ENCODE measurements around the gene CCDC34. TPM values are rescaled to one million over a fixed set of nuclear protein-coding genes. Genes with fewer than 3 reads are reported as not detected.
"Not testable (repeated sequence)": the region's sequence is repeated elsewhere in the genome, so short reads cannot be mapped to it uniquely, and the experiment has no call there.

The CCDC34 gene
- polyA plus RNA-seq, 10 donors = 11.0 to 29.5 (median 15.5) TPM

DNA sequence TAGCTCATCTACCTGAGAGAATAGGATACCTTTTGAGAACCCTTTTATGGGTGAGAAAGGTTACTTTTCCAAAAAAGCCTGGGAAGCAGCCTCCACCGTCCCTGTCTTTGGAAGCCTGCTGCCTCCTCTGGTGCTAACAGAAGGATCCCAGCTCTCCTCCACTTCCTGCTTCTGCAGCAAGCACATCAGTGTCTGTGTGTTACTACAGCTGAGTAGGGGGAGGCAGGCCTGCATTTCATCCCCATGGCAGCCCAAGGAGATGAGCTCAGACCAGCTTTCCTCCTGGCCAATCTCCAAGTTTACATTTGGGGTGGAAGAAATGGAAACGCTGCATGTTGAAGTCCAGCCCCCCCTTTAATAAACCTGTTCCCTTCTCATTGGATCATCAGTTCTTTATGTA lies 7.4 kb upstream of the CCDC34 start:
- peak in 1 of 3 donors; percentile 29 for DNase-seq

DNA sequence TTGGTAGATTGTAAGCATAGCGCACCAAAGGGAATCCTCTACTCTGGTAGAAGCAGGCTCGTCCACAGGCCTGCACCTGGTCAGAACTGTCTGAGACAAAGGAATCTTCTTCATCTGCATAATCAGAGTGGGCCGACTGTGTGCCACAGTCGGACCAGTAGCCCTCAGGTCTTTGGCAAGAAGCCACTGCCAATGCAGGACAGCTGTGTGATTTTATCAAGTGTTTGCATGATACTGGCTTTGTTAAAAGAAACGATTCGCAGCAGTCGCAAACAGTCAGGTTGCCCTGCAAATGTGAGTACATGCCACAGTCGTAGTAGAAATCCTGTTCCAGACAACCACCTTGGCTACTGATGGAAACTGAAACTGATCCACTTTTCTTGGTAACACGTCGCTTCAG lies 4.9 kb upstream of the CCDC34 start:
- DNase-seq = no peak

DNA sequence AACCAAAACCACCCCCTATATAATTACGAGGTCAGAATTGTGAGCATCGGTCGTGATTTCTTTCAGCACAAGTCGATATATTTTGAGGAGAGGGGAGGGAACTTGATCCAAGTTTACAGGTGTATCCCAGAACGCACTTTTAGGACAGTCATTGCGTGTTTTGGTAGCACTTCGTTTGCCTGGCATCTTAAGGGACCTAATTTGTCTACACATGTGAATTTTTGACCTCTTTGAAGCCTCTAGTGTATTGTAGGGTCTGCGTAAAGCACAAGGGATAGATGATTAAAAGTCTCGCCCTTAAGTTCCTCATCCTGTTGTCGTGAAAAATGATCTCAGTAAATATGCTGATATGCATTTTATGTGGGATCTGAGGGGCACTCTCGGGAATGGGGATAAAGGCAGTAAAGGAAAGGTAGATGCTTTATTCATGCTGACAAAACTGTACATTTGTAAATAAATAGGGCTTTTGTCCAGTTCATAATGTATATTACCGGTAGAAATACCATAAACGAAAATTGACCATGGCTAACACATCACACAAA lies 632 bp upstream of the CCDC34 start:
- no peak for DNase-seq

DNA sequence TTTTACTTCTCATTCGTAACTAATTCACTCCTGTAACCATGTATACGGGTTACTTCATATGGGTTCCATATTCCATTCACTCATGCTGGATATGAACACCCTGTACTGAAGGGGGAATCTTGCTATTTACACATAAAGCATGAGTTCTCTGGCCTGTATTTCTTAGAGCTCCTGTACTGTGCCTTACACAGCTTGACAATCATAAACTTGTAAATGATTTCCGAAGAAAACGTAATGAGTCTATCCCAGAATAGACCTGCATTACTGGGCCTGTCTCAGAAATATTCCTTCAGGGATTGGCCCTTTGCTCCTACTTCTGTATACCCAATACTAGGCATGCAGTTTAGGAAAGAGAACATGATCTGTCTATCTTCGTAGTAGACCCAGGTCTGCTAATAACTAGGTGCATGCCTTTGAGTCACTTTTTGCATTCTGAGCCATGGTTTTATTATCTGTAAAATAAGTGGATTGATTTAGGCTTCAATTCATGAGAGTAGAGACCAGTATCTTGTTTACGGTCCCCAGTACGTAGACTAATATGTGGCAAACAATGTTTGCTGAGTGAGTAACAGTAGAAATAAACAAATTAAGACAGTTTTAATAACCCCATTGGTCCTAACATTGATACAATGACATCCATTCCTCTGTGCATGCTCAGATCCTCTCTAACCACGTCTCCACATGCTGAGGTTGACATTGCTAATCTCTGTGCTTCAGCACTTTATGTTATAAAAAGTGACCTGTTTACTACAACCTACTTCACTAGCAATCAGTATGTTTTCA lies 1.2 kb downstream of the CCDC34 start:
- no peak for DNase-seq

DNA sequence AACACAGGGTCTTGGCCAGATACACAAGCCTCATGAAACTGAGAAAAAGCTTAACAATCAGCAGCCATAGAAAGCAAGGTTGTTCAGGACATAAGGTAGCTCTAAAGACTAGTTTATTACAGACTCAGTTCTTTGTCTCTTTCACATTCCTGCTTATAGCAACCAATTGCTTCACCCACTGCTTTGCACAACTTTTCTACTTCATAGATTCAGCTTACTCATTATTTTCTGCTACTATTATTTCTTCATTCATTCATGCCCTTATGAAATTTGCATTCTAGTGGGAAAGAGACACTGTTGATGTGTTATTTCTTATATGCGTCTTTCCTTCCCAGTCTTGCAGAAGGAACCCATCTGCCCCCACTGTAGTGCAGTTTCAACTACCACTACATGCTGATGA lies 4.7 kb downstream of the CCDC34 start:
- DNase-seq = no peak

DNA sequence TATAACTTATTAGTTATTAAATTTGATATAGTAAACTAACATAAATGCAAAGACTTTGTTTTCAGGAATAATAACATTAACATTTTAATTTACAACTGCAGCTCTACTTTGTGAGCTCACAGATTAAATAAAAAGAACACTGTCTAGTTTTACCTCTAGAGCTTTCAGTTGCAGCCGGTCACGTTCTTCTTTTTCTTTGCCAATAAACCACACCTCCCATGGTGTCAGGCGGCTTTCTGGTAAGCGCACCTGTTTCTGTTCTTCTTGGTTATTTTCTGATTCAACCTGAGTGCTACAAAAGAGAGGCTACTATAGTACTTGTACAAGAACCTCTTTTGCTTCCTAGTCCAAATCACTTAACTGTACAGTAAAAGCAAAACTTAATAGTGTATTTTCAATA lies 5.8 kb downstream of the CCDC34 start:
- DNase-seq = no peak

DNA sequence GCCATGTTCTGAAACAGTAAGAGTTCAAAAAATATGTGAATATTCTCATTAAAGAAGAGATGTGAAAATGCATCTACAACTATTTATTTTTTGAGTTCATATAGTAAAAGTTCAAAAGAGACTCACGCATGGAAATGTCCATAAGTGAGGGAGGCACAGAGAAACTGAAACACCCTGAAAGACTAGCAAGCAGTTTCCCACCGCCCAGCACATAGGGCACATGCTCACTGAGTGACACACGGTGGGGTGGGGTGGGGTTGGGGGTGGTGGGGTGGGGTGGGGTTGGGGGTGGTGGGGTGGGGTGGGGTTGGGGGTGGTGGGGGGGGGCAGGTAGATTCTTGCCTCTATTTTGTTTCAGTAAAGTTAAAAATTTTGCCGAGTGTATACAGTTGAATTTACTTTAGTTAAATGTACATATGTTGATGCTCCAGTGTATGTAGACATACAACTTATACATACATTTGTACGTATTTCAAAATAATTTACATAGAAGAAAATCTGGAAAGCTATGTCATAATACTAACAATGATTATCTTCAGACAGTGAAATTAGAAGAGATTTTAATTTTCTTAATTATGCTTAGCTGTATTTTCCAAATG lies 6.3 kb downstream of the CCDC34 start:
- DNase-seq = no peak

DNA sequence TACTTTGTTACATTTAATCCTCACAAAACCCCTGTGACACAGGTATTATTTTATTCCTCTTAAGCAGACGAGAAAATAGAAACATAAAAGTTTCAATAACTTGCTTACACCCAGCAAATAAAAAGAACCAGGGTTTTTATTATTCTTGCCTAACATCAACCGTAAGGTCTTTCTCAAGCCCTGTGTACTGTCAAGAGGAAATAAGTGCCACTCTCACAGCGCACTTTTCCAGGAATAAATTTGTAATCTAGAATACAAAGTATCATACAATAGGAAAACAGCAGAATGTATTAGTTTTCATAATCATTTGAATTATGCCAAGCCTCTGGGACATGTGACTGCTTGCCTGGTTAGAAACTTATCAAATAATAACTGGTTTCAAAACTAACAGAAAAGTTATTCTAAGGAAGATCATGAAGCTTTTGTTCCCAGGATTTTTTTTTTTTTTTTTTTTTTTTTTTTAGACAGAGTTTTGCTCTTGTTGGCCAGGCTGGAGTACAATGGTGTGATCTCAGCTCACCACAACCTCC lies 7.4 kb downstream of the CCDC34 start:
- no peak for DNase-seq

DNA sequence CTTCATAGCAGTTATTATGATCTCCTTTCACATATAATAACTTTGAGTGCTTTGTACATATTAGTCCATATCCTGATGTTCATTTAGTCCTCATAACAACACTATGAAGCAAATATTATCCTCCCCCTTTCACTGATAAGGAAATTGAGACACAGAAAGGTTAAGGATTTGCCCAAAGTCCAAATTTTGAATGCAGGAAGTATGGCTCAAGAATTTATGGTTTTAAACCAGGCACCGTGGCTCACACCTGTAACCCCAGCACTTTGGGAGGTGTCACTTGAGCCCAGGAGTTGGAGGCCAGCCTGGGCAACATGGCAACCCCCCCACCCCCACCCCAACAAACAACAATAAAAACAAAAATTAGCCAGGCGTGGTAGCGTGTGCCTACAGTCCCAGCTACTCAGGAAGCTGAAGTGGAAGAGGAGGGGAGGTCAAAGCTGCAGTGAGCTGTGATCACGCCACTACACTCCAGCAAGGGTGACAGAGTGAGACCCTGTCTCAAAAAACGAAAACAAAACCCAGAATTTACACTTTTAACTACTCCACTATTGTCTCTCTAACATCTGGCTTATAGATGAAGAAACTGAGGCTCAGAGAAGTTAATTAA lies 8.6 kb downstream of the CCDC34 start:
- DNase-seq = no peak

DNA sequence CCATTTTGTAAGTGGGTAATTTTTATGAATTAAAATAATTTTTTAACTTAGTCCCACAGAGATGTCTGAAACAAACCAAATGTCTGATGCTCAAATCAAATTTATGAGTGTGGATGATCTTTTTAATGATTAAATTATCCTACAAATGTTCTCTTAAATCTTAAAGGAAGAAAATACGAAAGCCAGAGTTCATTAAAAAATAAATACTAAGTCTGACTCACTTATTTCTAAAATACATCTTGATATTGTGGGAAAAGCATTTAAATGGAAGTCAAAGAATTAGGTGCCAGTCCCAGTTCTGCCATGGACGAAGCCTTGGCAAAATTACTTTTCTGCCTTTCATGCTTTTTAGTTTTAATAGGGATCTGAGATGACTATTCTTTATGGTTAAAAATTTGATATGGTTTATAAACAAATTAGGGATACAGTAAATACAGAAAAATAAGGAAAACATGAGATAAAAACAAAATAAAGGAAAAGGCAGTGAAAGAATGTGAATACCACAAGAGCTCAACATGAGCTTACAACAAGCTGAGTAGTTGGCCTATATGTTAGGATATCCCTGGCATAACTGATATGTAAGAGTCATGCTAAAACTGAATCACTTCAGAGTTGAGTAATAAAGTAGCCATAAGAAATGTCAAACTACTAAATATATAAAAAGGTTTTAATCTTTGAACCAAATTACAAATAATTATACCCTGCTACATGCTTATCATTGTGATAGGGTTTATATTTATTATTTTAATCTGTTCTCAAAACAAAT lies 9.2 kb downstream of the CCDC34 start:
- no peak for DNase-seq

DNA sequence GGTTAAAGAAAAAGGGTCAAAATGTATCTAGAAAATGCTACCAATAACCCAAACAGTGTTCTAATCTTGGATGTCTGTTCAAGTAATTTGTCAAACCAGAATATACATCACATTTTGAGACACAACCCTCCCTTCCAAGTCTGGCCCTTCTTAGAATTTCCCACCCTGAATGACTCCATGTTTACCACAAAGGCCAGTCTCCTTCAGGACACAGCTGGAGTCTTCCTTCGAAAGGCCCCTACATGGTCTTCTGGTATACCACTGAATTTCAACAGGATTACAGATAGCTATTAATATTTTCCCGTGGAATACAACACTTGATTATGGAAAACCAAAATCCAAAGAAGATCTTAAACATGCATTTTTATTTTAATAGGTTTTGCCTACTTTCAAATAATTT lies 10.2 kb downstream of the CCDC34 start:
- DNase-seq = no peak

DNA sequence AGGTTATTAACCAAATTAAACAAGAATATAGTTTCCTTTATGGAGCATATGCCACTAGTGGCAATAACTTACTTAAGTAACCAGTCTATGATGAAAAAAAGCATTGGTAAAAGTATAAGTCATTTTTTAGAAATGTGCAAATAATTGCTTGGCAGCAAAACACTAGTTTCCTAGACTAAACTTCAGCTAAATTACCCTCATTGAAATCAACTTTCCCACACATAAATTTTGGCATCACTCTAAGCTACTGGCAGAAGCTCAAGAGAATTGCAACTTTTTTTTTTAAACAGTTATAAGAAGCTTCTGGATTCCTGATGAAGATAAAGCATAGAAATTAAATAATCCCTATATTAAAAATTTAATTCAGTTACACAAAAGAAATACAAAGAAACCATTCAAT lies 12.5 kb downstream of the CCDC34 start:
- peak; percentile 31 to 45 (median 40) for DNase-seq

DNA sequence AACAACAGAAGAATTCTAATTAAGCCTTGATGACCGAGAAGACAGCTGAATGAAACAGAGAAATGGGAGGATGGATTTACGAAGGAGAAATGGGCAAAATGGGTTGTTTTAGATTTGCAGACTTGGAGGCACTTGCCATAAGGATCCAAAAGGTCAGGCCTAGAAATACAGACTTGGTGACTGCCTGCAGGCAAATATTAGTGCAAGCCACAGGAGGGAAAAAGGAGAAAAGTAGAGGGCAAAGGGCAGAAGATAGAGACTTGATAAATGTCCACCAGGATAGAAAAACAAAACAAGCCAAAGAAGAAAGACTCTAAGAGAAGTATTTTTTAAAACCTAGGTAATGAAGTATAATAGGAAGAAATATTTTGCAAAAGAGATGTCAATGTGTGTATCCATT lies 13.1 kb downstream of the CCDC34 start:
- no peak for DNase-seq

DNA sequence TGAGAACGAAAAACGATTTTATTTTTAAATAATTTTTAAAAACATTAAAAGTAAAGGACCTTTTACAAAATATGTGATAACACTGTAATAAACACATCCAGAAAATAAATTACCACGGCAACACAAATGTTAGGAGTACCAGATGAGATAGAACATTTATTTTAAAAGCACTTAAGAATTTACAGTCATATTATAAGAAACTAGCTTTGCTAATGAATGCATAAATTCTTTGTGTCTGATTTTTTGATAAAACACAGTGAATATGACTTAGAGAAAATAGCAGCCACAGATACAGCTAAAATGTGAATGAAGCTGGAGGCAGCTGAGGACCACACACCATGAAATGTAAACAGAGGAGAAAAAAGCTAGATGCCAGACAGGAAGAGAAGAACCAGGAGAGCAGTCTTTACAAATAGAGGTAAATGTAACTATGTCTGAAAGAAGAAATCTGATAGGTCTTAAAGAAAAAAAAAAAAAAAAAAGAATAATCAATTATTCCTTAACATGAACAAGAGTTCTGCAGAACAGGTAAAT lies 14.6 kb downstream of the CCDC34 start:
- DNase-seq = no peak

DNA sequence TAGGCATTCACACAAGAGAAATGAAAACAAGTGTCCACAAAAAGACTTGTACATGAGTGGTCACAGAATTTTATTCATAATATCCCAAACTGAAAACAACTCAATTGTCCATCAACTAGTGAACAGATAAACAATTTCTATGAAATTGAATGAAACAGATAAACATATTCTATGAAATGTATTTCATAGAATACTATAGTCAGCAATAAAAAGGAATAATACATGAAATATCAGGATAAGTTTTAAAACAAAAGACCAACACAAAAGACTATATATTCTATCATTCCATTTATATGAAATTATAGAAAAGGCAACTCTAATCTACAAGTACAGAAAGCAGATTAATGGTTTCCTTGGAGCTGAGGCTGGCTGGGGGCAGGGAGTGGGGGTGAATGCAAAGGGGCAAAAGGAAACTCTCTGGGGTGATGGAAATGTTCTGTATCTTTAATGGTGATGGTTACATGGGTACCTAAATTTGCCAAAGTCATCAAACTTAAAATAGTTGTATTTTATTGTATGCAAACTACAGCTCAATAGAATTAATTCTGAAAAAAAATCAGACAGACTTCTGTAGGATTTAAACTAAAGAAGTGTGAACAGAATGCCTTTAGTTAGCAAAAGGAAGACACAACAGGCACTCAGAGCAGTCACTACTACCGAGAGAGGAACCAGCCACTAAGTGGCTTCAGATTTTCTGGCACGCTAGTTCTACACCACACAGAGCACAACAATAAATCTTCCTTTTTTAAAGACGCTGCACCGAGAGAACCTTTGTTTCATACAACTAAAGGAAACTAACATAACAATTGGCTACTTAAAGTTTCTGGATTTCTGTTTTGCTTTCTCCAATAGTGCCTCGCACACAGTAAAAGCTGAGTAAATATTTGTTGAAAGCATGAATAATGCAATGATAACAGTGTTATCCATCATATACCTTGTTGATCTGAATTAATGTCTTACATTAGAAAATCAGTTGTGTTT lies 15.4 kb downstream of the CCDC34 start:
- no peak for DNase-seq

DNA sequence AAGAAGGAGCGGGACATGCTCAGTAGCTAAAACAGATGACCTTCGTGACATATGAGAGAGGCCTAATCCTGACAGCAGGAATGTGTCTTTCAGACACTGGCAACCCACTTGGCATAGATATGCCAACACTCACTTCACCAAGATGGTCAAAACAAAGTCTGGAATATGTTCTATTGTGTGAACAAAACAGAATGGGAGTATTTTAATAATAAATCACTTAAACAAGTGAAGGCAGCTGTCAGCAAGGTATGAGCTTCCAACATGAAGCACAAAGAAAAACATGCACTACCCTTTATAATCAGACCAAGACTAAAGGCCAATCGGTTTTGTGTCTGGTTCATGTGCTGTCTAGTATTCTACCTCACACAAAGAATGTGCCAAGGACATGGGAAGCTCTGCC lies 23.1 kb downstream of the CCDC34 start:
- DNase-seq = no peak

DNA sequence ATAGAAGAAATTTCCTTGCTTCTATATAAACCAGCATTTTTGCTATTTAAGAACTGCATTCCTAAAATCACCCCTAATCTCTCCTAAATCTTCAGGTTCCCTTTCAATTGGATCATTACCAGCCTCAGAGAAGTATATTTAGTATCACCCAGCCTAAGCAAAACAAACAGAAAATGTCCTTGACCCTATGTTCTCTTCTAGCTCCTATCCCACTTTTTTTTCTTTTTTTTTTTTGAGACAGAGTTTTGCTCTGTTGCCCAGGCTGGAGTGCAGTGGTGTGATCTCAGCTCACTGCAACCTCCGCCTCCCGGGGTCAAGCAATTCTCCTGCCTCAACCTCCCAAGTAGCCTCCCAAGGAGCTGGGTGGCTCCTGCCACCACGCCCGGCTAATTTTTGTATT lies 28.3 kb downstream of the CCDC34 start:
- not testable (repeated sequence) for DNase-seq

DNA sequence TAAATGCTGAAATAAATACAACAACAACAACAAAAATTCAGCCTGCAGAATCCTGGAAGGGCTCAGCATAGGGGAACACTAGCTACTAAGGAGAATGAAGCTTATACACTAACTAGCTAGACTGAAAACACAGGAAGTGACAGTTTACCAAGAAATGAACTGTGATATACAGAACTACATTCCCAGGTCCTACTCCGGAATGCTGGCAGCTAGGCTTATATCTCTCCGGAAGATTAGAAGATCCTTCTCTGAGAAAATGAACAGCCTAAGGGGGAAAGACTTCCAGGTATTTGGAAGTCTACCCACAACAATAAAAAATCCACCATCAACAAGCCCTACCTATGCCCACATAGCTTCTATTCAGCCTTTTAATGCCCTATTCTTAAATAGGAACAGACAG lies 31.0 kb downstream of the CCDC34 start:
- DNase-seq = peak in 1 of 3 donors; percentile 31

DNA sequence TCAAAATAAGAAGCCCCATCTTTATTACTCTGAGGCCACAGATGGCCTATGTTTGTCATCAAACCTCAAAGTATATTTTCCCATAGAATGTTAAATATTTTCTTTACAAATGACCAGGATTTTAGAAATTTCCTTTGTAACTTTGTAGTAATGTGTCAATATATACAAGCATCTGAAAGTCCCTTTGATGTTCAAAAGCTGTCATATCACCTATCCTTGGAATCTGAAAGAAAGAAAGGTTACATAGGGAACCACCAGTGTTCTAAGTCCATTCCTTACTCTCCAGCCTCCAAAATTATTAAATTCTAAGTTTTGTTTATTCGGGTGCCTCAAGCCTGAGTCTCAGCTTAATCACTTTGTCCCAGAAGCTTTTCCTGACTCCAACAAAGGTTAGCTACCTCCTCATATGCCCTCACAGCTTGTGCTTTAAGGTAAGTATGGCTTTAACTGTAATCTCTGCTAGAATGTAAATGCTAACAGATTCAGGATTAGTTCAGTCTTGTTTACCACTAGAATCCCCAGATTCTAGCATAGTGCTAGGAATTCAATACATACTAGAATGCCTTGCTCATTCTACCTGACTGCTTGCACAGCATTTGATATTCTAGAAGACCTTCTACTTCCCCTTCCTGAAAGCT lies 32.3 kb downstream of the CCDC34 start:
- no peak for DNase-seq
